Gastroesophageal sphincter (tissue), 4 donors: ENCODE measurements around the gene TGFBR2. TPM values are rescaled to one million over a fixed set of nuclear protein-coding genes. Genes with fewer than 3 reads are reported as not detected.

Experiments
- ATAC-seq: fragments of 150-250 bp; one replicate; pipeline ENCODE4 v1.9.1; 2016; ENCODE audit warnings: mild to moderate bottlenecking, moderate library complexity
- H3K27ac ChIP-seq, 4 donors: fragments of 200-600 bp; sonication (generic) in 3 of 4; 1 replicate in 3 of 4; 2 replicates in 1 of 4; pipeline ENCODE4 v1.5.1; 2016 to 2019
- H3K27me3 ChIP-seq: fragments of 200-600 bp; sonication (generic); one replicate; pipeline ENCODE4 v1.5.1; 2019
- H3K36me3 ChIP-seq, 2 donors: fragments of 200-600 bp; sonication (generic); one replicate each; pipeline ENCODE4 v1.5.1; 2019; ENCODE audit warnings: control low read depth in 1 of 2
- H3K4me1 ChIP-seq, 3 donors: fragments of 200-600 bp; sonication (generic); 1 replicate in 2 of 3; 2 replicates in 1 of 3; pipeline ENCODE4 v1.5.1; 2016 to 2019; ENCODE audit warnings: control low read depth in 2 of 3
- H3K4me3 ChIP-seq, 2 donors: fragments of 200-600 bp; sonication (generic); one replicate each; pipeline ENCODE4 v1.5.1; 2019; ENCODE audit warnings: mild to moderate bottlenecking in 1 of 2, moderate library complexity in 1 of 2
- H3K9me3 ChIP-seq, 3 donors: fragments of 200-600 bp; sonication (generic); one replicate each; pipeline ENCODE4 v1.5.1; 2017 to 2019; ENCODE audit warnings: control low read depth in 2 of 3
- EP300 ChIP-seq: sonication (generic); formaldehyde crosslinking; IDR thresholded peaks from one replicate; pipeline ENCODE4 v1.6.1; 2017; ENCODE audit warnings: antibody characterized with exemption, mild to moderate bottlenecking
- POLR2A ChIP-seq, 2 donors: fragments of 450-650 bp; IDR thresholded peaks; one replicate each; pipeline ENCODE4 v1.6.1; 2017; ENCODE audit warnings: antibody characterized with exemption in 2 of 2, mild to moderate bottlenecking in 2 of 2, moderate library complexity in 1 of 2
- POLR2AphosphoS5 ChIP-seq: sonication (generic); formaldehyde crosslinking; IDR thresholded peaks from one replicate; pipeline ENCODE4 v1.6.1; 2017; ENCODE audit warnings: antibody characterized with exemption
- WGBS, 2 donors: methylation state at CpG; one replicate each; pipeline ENCODE4 v1.1.5; 2018; ENCODE audit warnings: low coverage in 1 of 2; 5-methylcytosine and 5-hydroxymethylcytosine counted together
- total RNA-seq, 4 donors: library from RNA; depleted of rRNA; stranded (reverse); fragments of >200 nt; gene quantifications; one replicate each; pipeline ENCODE4 v1.1.0, GENCODE V29; 2016
- TF ChIP-seq, protein P1 (sequence below), 4 experiments: fragments of 200-600 bp in 2 of 4; fragments of 450-650 bp in 2 of 4; sonication (generic) in 1 of 4; IDR thresholded peaks; one replicate each; pipeline ENCODE4 v1.5.1; 2017 to 2019; ENCODE audit warnings: antibody characterized with exemption in 4 of 4, mild to moderate bottlenecking in 2 of 4, moderate library complexity in 2 of 4

TGFBR2 gene
- total RNA-seq, 4 donors from 2014 or later = 174 to 297 (median 231) TPM

DNA sequence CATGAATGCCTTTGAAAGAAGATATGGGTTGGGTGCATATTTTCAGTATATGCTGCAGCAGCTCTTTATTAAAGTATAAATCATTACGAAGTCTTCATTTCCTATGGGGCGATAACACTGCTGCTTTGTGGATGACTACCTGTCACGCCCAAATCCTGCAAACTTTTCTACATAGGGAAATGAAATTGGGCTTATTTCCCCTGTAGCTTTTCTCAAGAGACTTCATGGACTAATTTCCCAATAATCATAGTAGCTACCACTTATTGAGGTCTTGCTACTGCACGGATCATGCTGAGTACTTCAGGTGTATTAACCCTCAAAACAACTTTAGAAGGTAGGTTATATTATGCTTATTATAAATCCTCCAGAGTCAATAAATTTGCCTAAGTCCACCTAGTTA lies 8.0 kb downstream of the TGFBR2 start:
- H3K4me3 ChIP-seq = no peak overlapping the region
- no peak for ATAC-seq
- H3K27me3 ChIP-seq = no peaks in the 10 kb centered on the region
- no peaks in the 10 kb centered on the region for H3K9me3 ChIP-seq
- peak overlapping the region in 2 of 4 donors; percentile 1 to 49 for H3K27ac ChIP-seq
- peaks cover 19 to 100% (median 26%) of the 10 kb centered on the region in 3 donors for H3K4me1 ChIP-seq
- WGBS, 2 donors = 66 to 77% methylated on average over 4 of the region's 4 CpGs
- TF ChIP-seq, protein P1, sequence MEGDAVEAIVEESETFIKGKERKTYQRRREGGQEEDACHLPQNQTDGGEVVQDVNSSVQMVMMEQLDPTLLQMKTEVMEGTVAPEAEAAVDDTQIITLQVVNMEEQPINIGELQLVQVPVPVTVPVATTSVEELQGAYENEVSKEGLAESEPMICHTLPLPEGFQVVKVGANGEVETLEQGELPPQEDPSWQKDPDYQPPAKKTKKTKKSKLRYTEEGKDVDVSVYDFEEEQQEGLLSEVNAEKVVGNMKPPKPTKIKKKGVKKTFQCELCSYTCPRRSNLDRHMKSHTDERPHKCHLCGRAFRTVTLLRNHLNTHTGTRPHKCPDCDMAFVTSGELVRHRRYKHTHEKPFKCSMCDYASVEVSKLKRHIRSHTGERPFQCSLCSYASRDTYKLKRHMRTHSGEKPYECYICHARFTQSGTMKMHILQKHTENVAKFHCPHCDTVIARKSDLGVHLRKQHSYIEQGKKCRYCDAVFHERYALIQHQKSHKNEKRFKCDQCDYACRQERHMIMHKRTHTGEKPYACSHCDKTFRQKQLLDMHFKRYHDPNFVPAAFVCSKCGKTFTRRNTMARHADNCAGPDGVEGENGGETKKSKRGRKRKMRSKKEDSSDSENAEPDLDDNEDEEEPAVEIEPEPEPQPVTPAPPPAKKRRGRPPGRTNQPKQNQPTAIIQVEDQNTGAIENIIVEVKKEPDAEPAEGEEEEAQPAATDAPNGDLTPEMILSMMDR (IDR thresholded peaks at IDR 0.05) = no peak
- no peak for TF ChIP-seq POLR2A (IDR thresholded peaks at IDR 0.05)
- H3K36me3 ChIP-seq = peaks cover 0 to 2% of the 10 kb centered on the region in 2 donors

DNA sequence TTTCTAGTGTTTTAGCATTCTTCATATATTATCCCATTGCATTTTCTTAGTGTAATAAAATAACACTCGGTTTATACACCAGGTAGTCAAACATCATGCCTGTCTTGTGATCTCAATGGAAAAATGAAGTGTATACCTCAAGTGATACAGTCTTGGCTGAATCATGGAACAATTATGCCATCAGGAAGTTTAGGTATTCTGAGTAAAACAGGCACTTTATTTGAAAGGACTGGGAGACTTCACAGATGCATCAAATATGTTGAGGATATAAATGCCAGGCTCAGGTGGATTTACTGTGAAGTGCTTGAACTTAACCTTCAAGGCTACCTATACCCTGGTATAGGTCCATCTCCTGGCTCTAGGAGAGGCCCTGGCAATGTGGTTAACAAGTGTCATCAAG lies 8.5 kb downstream of the TGFBR2 start:
- no peaks in the 10 kb centered on the region for H3K9me3 ChIP-seq
- no peak for ATAC-seq
- no peaks in the 10 kb centered on the region for H3K27me3 ChIP-seq
- peak overlapping the region in 3 of 4 donors; percentile 1 to 49 (median 23) for H3K27ac ChIP-seq
- H3K36me3 ChIP-seq = peaks cover 0 to 5% of the 10 kb centered on the region in 2 donors
- peaks cover 22 to 100% (median 26%) of the 10 kb centered on the region in 3 donors for H3K4me1 ChIP-seq
- TF ChIP-seq, protein P1 (IDR thresholded peaks at IDR 0.05) = no peak
- TF ChIP-seq EP300 (no peak), POLR2AphosphoS5 (no peak), POLR2A (IDR thresholded peaks at IDR 0.05) (no peak)
- WGBS, 2 donors = 58 to 73% methylated on average over 1 of the region's 1 CpG
- no peak overlapping the region for H3K4me3 ChIP-seq

DNA sequence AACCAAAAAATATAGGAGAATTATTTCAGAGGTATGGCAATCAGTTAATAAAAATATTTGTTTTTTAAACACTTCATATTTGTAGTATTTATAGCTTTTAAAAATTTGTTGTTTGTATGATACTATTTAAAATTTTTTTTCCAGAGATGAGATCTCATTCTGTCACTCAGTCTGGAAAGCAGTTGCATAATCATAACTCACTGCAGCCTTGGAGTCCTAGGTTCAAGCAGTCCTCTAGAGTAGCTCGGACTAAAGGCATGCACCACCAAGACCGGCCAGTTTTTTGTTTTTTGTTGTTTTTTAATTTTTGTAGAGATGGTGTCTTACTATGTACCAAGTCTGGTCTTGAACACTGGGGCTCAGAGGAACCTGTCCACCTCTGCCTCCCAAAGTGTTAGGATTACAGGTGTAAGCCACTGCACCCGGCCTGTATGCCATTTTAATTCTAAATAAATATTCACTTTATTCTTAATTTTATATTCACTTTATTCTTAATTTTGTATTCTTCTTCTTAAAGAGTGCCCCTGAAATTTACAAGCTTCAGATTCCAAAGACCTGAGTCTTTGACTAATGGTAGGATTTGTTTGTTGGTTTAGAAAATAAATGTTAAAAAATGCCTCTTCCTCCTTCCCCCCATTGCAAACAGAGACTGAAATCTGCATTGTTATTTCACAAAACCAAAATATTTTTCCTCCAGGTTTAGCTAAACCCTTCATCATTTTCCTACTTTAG lies 9.4 kb downstream of the TGFBR2 start:
- Histone ChIP-seq H3K4me1 (peaks cover 26 to 100% (median 27%) of the 10 kb centered on the region in 3 donors), H3K27ac (peak overlapping the region in 2 of 4 donors; percentile 4 to 13), H3K27me3 (no peaks in the 10 kb centered on the region), H3K4me3 (no peak overlapping the region), H3K36me3 (peaks cover 0 to 5% of the 10 kb centered on the region in 2 donors), H3K9me3 (no peaks in the 10 kb centered on the region)
- TF ChIP-seq, protein P1 (IDR thresholded peaks at IDR 0.05) = no peak
- TF ChIP-seq POLR2A (IDR thresholded peaks at IDR 0.05) (no peak), POLR2AphosphoS5 (no peak), EP300 (no peak)
- ATAC-seq = no peak
- WGBS, 2 donors = 66 to 68% methylated on average over 3 of the region's 3 CpGs

DNA sequence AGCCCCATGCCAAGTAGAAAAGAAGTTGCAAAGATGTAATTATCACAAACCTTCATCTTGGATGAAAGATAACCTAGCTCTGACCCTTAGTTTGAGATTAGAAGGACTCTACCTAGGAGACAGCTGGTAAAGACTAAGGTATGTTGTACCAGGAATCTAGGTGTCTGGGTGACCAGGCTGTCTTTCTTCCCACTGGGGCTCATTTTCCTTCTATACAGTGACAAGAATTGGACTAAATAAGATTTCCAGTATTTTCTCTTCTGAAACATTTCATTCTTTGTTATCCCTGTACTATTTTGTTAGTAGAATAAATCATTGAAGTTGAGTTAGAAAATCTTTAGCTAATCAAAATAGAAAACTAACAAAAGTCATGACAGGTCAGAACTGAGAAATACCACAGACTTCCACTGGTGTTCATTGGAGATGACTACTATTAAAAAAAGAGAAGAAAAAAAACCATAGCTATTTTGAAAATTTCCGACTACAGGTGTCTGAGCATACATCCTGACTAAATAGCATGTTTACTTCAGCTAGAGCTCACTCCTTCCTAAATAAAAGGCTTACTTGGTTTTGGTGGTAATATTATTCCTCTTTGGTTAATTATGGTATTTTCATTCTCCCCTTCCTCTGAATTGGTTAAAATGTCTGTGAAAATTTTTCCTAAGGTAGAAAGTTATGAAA lies 10.1 kb downstream of the TGFBR2 start:
- peak overlapping the region in 2 of 4 donors; percentile 4 to 19 for H3K27ac ChIP-seq
- peaks cover 0 to 5% of the 10 kb centered on the region in 2 donors for H3K36me3 ChIP-seq
- peaks cover 31 to 100% (median 33%) of the 10 kb centered on the region in 3 donors for H3K4me1 ChIP-seq
- no peaks in the 10 kb centered on the region for H3K9me3 ChIP-seq
- ATAC-seq = no peak
- H3K4me3 ChIP-seq = no peak overlapping the region
- WGBS, 2 donors = 43 to 75% methylated on average over 1 of the region's 1 CpG
- TF ChIP-seq POLR2A (IDR thresholded peaks at IDR 0.05) (no peak), EP300 (no peak), POLR2AphosphoS5 (no peak)
- TF ChIP-seq, protein P1 (IDR thresholded peaks at IDR 0.05) = no peak
- H3K27me3 ChIP-seq = no peaks in the 10 kb centered on the region
